GM12872 (cell line): ENCODE data around the gene FSTL4.
A peak's percentile ranks its signal among the peaks of the same experiment; 100 is the strongest.

Source experiments
- TF ChIP-seq, protein P1 (sequence below): IDR thresholded peaks from 3 replicates; pipeline ENCODE4 v1.5.1; 2011; ENCODE audit warnings: low read depth, mild to moderate bottlenecking, low read length, moderate library complexity; ENCODE audit not compliant: insufficient read depth

The FSTL4 gene

GRCh38 chr5:133421394-133421793 lies 190.9 kb downstream of the FSTL4 start:
- TF ChIP-seq, protein P1, sequence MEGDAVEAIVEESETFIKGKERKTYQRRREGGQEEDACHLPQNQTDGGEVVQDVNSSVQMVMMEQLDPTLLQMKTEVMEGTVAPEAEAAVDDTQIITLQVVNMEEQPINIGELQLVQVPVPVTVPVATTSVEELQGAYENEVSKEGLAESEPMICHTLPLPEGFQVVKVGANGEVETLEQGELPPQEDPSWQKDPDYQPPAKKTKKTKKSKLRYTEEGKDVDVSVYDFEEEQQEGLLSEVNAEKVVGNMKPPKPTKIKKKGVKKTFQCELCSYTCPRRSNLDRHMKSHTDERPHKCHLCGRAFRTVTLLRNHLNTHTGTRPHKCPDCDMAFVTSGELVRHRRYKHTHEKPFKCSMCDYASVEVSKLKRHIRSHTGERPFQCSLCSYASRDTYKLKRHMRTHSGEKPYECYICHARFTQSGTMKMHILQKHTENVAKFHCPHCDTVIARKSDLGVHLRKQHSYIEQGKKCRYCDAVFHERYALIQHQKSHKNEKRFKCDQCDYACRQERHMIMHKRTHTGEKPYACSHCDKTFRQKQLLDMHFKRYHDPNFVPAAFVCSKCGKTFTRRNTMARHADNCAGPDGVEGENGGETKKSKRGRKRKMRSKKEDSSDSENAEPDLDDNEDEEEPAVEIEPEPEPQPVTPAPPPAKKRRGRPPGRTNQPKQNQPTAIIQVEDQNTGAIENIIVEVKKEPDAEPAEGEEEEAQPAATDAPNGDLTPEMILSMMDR = peak; percentile 61

- TF ChIP-seq, protein P1 = no peak
Measured at GRCh38 chr5:133420440-133421301, 191.7 kb downstream of the FSTL4 start.

DNA sequence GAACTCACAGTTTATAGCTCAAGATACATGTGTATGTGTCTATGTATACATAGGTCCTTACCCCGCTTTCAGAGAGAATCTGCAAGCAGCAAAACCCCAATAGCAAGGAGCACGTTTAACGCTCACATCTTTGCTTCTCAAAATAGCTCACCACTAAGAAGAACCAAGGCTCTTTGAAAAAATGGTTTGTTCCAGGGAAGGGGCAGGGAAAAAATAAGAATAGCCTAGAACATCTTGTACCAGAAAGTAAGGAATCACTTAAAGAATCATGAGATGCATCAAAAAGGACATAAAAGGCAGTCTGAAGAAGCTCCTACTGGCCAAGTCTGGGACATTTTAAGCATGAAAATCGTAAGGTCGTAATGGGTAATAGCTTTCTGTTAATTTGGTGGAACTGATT lies 196.4 kb downstream of the FSTL4 start:
- TF ChIP-seq, protein P1 = no peak

- TF ChIP-seq, protein P1 = no peak
Measured at GRCh38 chr5:133415506-133415905, 196.8 kb downstream of the FSTL4 start.

DNA sequence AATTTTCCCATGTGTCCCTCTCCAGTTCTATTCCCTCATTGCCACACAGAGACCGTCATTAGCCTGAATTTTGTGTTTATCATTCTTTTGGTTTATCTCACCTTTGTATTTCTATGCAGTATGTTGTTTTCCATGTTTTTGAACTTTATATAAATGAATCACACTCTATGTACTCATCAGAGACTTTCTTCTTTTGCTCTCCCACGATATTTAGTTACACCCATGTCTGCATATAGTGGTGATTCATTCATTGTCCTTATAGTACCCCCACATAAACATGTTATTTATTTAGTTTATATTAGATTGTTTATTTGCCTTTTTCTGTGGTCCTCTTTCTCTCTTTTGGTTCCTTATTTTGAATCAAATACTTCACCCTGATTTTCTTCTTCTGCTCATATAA lies 199.7 kb downstream of the FSTL4 start:
- TF ChIP-seq, protein P1 = no peak

- TF ChIP-seq, protein P1 = no peak
Measured at GRCh38 chr5:133410335-133410828, 202.0 kb downstream of the FSTL4 start.

- TF ChIP-seq, protein P1 = no peak
Measured at GRCh38 chr5:133409210-133409674, 203.1 kb downstream of the FSTL4 start.
